ENCODE data around the gene SNX18.
"Not testable (repeated sequence)": the region's sequence is repeated elsewhere in the genome, so short reads cannot be mapped to it uniquely, and the experiment has no call there.

Gene SNX18

GRCh38 chr5:54517512-54518145 lies at the start of gene SNX18:
TSS of gene SNX18 (plus strand) at chr5:54517759. CDS start at chr5:54517953, 194 bp downstream.
- peak; percentile 95 for DNase-seq

DNA sequence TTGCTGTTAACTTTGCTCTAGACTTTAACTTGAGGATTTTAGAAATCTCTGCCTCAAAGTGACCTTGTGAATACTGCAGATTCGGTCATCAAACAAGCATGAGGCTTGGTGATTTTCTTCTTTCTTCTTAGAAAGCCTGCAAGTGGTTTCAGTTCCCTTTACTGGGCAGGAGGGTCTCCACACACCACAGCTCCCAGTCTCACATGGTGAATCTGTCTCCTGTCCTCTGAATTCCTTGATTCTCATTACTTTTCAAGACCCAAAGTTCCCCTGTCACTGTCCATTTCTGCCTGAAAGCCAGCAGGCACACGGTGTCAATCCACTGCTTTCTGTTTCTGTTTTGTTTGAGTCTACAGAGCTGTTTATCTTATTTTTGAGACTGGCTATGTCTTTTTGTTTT lies 47.9 kb upstream of the SNX18 start:
- peak; percentile 22 for DNase-seq

GRCh38 chr5:54470128-54470527 lies 47.4 kb upstream of the SNX18 start:
- peak; percentile 64 for DNase-seq

DNA sequence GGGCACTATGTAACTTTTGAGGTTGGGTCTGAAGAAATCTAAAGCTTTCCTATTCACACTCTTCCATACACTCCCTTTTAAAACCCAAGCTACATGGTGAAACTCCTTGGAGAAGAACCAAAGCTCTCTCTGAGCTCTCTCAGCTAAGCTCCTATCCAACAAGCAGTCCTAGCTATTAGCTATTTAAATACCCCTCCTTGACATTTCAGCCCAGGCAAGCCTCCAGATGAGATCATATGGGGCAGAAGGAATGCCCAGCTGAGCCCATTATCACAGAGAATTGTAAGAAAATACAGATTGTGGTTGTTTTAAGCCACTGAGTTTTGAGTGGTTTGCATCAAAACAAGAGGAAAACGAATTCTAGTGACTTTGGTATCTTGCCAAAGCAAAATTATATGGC lies 46.9 kb upstream of the SNX18 start:
- DNase-seq: peak; percentile 5

DNA sequence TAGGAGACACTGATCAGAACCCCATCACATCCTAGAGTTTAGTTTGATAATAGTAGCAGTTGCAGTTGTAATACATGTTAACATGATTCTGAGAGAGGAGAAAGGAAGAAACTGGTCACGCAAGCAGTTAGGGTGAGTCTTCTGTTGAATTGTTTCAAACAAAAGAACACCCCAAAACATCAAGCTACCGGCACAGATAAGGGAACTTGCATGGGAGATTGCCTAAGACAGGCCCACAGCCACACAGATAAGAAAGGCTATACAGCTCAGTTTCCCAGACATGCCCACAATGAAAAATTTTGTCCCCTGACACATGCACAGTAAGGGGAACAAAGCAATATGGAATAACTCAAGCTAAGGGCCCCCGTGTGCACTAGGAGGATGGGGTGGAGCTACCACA lies 46.2 kb upstream of the SNX18 start:
- DNase-seq: no peak

GRCh38 chr5:54476682-54477081 lies 40.9 kb upstream of the SNX18 start:
- DNase-seq: no peak

GRCh38 chr5:54477941-54478478 lies 39.5 kb upstream of the SNX18 start:
- DNase-seq: no peak

DNA sequence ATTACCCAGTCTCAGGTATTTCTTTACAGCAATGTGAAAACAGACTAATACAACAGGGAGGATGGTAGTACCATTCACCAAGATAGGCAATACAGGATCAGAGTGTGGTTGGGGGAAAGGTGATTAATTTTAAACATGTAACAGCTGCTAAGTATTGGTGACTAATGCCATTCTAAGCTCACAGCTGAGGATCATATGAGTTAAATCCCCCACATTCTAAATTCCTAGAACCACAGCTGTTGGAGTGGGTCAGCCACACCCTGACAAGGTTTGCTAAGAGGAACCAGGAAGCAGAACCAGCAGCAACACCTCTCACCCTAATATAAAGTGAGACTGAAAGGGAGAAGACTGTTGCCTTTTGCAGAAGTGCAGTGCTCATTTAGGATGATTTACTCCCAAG lies 37.3 kb upstream of the SNX18 start:
- peak; percentile 82 for DNase-seq

GRCh38 chr5:54484219-54484894 lies 33.2 kb upstream of the SNX18 start:
- DNase-seq: peak; percentile 23

DNA sequence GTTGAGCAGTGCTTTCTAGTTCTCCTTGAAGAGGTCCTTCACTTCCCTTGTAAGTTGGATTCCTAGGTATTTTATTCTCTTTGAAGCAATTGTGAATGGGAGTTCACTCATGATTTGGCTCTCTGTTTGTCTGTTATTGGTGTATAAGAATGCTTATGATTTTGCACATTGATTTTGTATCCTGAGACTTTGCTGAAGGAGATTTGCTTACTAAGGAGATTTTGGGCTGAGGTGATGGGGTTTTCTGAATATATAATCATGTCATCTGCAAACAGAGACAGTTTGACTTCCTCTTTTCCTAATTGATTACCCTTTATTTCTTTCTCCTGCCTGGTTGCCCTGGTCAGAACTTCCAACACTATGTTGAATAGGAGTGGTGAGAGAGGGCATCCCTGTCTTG lies 31.9 kb upstream of the SNX18 start:
- not testable (repeated sequence) for DNase-seq

GRCh38 chr5:54489648-54489979 lies 27.9 kb upstream of the SNX18 start:
- not testable (repeated sequence) for DNase-seq

GRCh38 chr5:54491326-54491725 lies 26.2 kb upstream of the SNX18 start:
- peak; percentile 38 for DNase-seq

GRCh38 chr5:54492178-54492577 lies 25.4 kb upstream of the SNX18 start:
- no peak for DNase-seq

DNA sequence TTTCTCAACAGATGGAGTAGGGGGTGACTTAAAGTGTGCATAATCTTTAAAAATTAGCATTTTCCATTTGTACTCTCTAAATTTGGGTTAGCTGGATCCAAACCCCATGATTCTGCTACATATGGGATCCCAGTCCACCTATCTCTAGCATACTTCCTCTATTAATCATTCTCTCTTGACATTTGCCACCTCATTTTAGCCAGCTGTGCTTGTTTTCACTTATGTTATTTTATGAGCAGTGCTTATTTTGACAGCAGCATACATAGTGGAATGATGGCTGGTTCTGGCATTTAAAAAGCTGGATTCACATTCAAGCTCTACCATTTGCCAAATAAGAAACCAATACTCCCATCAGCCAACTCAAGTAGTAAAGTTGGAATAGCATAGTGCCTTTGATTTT lies 22.5 kb upstream of the SNX18 start:
- DNase-seq: no peak

DNA sequence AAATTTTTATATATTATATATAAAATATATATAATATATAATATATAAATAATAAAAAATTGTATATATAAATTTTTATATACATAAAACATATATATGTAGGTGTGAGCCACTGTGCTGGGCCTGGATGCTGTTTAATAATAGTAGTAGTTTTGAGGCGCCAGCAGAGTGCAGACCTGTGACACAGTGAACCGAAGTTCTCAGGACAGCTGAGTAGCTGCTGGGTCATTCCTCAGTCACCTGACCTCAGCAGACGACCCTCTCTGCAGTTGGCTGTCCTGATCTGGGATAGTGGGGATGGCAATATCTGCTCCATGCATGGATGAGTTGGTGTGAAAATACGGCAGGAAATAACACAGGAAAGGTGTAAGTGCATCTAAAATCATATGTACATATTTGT lies 3.3 kb upstream of the SNX18 start:
- peak; percentile 50 for DNase-seq

DNA sequence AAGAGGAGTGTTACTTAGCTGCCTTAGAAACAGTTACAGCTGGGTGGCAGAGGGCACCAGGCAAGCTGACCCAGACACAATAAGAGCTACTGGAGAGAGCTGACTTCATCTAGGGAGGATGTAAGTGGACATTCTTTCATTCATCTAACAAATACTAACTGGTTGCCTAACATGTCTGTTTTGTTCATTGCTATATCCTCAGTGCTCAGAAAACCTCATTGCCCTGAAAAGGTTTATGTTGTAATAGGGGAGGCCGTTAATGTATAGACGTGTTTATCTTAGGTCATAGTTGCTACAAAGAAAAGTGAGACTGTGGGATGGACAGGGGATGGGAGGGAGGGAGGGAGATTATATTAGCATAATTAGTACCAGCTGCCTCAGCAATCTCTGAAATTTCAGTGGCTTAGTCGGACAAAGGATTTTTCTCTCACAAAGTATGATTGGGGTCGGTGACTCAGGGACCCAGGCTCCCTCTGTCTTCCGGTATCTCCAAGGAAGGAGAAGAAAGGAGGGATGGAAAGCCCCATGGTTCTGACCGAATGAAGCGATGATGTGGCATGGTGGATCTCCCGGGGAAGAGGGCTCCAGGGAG lies 2.6 kb upstream of the SNX18 start:
- DNase-seq: peak; percentile 72

DNA sequence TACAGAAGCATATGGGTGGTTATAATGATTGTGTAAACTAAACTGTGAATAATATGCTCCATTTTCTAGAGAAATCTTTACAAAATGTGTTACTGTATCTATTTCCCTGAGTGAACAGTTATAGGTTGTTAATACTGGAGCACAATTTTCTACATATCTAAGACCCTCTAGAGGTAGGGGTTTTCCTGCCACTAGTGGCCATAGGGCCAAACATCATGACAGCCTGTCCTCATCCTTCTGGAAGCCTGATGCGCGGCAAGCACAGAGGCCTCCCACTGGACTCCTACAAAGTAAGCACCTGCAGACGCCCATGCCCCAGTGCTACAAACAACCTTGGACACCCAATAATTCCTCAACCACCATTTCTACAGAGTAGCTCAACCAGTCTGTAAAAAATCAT lies 1.9 kb upstream of the SNX18 start:
- DNase-seq: no peak

GRCh38 chr5:54516051-54516655 lies 1.4 kb upstream of the SNX18 start:
- peak; percentile 48 for DNase-seq

GRCh38 chr5:54517174-54517511 lies 416 bp upstream of the SNX18 start:
- DNase-seq: no peak

GRCh38 chr5:54518146-54518817 lies 723 bp downstream of the SNX18 start:
- peak; percentile 64 for DNase-seq

- no peak for DNase-seq
Measured at GRCh38 chr5:54518818-54519508, 1.4 kb downstream of the SNX18 start.

DNA sequence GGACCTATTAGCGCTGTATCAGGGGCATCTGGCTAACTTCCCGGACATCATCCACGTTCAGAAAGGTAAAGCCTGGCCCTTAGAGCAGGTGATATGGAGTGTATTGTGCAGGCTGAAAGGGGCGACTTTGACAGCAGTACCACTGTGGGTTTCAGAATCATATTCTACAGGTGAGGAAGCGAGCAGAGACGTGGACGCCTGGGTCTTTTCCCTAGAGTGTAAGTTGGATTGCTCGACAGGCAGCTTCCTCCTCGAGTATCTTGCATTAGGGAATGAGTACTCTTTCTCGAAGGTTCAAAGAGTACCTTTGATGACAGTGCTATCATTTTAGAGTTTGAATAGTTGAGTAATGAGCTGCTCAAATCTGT lies 1.9 kb downstream of the SNX18 start:
- no peak for DNase-seq

- DNase-seq: peak; percentile 55
Measured at GRCh38 chr5:54520438-54520846, 2.9 kb downstream of the SNX18 start.
